ENCODE measurements around the gene TRIO. TPM values are rescaled to one million over a fixed set of nuclear protein-coding genes. Genes with fewer than 3 reads are reported as not detected.

The TRIO gene
- total and polyA plus RNA-seq, 2 of the 8 experiments (the other 6 are each of a cell fraction or from before 2014, with no cell fraction given): 35.1 to 69.1 TPM

DNA sequence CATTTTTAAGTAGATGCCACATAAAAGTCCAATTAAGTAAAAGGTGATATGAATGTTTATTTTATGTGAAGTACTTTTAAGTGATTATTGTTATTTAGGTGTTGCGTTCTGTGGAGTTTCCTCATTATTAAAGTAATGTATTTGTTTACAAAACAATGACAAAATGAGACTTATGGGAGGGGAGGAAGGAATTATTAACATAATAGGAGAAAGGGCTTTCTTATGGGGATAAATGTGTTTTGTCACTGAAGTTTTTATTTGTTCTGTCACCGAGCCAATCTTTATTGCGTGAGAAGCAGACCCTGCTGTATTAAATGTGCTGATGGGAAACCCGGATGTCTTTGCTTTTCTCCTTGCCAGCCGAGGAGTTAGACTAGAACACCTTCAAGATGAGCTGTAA is 44.5 kb downstream of the TRIO start (continued):
- TF ChIP-seq, protein P1, sequence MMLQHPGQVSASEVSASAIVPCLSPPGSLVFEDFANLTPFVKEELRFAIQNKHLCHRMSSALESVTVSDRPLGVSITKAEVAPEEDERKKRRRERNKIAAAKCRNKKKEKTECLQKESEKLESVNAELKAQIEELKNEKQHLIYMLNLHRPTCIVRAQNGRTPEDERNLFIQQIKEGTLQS (IDR thresholded peaks at IDR 0.05; ENCODE audit: insufficient read depth, low read depth, low read length): no peak
- TF ChIP-seq YY1 (IDR thresholded peaks at IDR 0.05; ENCODE audit: low read depth, low read length) (no peak), MAX (IDR thresholded peaks at IDR 0.05) (no peak), CHD2 (IDR thresholded peaks at IDR 0.05; ENCODE audit: low read length) (no peak), CBX5 (IDR thresholded peaks at IDR 0.05; ENCODE audit: low read depth, low read length) (no peak), CHD7 (IDR thresholded peaks at IDR 0.05; ENCODE audit: insufficient replicate concordance, low read length) (no peak), ATF2 (IDR thresholded peaks at IDR 0.05; ENCODE audit: low read length) (no peak), PHF8 (conservative IDR thresholded peaks at IDR 0.05; ENCODE audit: low read depth, low read length) (no peak), TEAD4 (IDR thresholded peaks at IDR 0.05; ENCODE audit: low read depth, low read length) (no peak)
